ENCODE data around the gene NAA38.

The NAA38 gene

DNA sequence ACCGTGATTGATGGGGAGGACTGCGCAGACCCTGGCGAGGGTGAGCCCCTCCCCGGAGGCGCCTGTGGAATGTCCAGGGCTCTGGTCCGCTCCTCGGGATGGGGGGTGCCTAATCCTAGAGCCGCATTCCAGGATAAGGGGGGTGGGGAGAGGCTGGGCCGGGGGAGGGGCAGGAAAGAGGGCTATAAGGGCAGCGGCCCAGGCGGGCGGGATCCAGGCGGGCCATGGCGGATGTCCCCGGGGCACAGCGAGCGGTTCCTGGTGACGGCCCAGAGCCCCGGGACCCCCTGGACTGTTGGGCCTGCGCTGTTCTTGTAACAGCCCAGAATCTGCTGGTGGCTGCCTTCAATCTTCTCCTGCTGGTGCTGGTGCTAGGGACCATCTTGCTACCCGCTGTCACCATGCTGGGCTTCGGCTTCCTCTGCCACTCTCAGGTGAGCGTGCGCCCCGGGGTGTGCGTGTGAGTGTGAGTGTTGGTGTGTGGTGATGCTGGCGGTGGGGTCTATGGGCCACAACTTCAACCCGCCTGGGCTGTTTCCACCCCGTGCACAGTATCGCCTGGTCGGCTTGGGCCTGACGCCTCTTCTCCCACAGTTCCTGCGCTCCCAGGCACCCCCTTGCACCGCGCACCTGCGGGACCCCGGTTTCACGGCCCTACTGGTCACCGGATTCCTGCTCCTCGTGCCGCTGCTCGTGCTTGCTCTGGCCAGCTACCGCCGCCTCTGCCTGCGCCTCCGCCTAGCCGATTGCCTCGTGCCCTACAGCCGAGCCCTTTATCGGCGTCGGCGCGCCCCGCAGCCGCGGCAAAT lies 2.3 kb downstream of the NAA38 start, which contains the start of gene TMEM88:
Gene TMEM88, plus strand, starts transcription at position 216 of the 809 bp plus-strand sequence. Its CDS starts 9 bp downstream, at position 225.
- in situ Hi-C loops (cut with HindIII; ENCODE audit: low pct_unique_long_range_greater_than_20kb, low sequenced_read_pairs): no loop called here
- TF ChIP-seq JUND (IDR thresholded peaks at IDR 0.05; ENCODE audit: low read depth): no peak
- no peak for DNase-seq (ENCODE audit: low read depth in 1 of 2, low spot score in 1 of 2)

DNA sequence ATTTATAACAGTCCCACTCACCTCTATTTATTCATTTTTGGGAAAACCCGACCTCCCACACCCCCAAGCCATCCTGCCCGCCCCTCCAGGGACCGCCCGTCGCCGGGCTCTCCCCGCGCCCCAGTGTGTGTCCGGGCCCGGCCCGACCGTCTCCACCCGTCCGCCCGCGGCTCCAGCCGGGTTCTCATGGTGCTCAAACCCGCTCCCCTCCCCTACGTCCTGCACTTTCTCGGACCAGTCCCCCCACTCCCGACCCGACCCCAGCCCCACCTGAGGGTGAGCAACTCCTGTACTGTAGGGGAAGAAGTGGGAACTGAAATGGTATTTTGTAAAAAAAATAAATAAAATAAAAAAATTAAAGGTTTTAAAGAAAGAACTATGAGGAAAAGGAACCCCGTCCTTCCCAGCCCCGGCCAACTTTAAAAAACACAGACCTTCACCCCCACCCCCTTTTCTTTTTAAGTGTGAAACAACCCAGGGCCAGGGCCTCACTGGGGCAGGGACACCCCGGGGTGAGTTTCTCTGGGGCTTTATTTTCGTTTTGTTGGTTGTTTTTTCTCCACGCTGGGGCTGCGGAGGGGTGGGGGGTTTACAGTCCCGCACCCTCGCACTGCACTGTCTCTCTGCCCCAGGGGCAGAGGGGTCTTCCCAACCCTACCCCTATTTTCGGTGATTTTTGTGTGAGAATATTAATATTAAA lies 3.1 kb downstream of the NAA38 start:
- in situ Hi-C loops (cut with HindIII; ENCODE audit: low pct_unique_long_range_greater_than_20kb, low sequenced_read_pairs): no loop called here
- no peak for DNase-seq (ENCODE audit: low read depth in 1 of 2, low spot score in 1 of 2)
- no peak for TF ChIP-seq JUND (IDR thresholded peaks at IDR 0.05; ENCODE audit: low read depth)

DNA sequence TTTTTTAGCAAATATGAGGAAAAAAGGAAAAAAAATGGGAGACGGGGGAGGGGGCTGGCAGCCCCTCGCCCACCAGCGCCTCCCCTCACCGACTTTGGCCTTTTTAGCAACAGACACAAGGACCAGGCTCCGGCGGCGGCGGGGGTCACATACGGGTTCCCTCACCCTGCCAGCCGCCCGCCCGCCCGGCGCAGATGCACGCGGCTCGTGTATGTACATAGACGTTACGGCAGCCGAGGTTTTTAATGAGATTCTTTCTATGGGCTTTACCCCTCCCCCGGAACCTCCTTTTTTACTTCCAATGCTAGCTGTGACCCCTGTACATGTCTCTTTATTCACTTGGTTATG lies 3.7 kb downstream of the NAA38 start:
- in situ Hi-C loops (cut with HindIII; ENCODE audit: low pct_unique_long_range_greater_than_20kb, low sequenced_read_pairs): no loop called here
- TF ChIP-seq JUND (IDR thresholded peaks at IDR 0.05; ENCODE audit: low read depth): no peak
- DNase-seq (ENCODE audit: low read depth in 1 of 2, low spot score in 1 of 2): no peak

DNA sequence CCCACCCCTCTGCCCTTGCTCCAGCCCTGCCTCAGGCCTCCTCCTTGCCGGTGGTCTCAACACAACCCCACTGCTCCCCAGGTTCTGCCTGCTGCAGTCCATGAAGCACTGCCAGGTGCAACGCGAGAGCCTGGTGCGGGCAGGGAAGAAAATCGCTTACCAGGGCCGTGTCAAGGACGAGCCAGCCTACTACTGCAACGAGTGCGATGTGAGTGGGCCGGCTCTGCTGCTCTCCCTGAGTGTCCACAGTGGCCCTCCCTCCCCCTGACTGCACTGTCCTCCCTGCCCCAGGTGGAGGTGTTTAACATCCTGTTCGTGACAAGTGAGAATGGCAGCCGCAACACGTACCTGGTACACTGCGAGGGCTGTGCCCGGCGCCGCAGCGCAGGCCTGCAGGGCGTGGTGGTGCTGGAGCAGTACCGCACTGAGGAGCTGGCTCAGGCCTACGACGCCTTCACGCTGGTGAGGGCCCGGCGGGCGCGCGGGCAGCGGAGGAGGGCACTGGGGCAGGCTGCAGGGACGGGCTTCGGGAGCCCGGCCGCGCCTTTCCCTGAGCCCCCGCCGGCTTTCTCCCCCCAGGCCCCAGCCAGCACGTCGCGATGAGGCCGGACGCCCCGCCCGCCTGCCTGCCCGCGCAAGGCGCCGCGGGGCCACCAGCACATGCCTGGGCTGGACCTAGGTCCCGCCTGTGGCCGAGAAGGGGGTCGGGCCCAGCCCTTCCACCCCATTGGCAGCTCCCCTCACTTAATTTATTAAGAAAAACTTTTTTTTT lies 4.3 kb downstream of the NAA38 start:
- DNase-seq (ENCODE audit: low read depth in 1 of 2, low spot score in 1 of 2): no peak
- in situ Hi-C loops (cut with HindIII; ENCODE audit: low pct_unique_long_range_greater_than_20kb, low sequenced_read_pairs): no loop called here
- TF ChIP-seq JUND (IDR thresholded peaks at IDR 0.05; ENCODE audit: low read depth): no peak

DNA sequence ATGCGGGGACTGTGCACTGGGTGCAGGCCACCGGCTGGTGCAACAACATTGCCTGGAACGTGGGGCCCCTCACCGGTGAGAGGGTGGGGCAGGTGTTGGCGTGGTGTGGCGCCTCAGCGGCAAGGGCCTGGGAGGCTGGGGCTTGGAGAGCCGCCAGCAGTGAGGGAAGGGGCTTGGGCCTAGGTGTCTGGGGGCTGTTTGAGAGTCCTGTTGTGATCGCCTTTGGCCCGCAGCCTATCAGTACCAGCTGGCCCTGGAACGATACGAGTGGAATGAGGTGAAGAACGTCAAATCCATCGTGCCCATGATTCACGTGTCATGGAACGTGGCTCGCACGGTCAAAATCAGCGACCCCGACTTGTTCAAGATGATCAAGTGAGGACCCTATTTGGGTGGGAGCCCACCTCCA lies 5.1 kb downstream of the NAA38 start:
- no peak for DNase-seq (ENCODE audit: low read depth in 1 of 2, low spot score in 1 of 2)
- TF ChIP-seq JUND (IDR thresholded peaks at IDR 0.05; ENCODE audit: low read depth): no peak
- in situ Hi-C loops (cut with HindIII; ENCODE audit: low pct_unique_long_range_greater_than_20kb, low sequenced_read_pairs): no loop called here

DNA sequence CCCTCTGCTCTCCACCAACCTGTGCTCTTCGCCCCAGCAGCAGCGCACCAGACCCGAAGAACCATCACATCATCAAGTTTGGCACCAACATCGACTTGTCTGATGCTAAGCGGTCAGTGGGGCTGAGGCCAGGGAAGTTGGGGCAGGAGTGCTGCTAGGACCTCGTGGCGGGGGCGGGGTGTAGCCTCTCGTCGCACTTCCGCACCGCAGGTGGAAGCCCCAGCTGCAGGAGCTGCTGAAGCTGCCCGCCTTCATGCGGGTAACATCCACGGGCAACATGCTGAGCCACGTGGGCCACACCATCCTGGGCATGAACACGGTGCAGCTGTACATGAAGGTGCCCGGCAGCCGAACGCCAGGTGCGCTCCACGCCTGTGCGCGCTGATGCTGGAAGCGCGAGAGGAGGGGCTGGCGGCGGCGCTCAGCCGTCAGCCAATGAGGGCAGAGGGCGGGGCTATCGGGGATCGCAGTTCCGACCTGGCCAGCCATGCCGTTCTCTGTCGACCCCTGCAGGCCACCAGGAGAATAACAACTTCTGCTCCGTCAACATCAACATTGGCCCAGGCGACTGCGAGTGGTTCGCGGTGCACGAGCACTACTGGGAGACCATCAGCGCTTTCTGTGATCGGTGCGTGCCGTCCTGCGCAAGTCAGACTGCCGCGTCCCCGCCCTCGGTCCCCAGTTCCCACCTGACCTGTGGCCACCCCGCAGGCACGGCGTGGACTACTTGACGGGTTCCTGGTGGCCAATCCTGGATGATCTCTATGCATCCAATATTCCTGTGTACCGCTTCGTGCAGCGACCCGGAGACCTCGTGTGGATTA lies 5.7 kb downstream of the NAA38 start:
- in situ Hi-C loops (cut with HindIII; ENCODE audit: low pct_unique_long_range_greater_than_20kb, low sequenced_read_pairs): no loop called here
- DNase-seq (ENCODE audit: low read depth in 1 of 2, low spot score in 1 of 2): peak; percentile 65 to 89

DNA sequence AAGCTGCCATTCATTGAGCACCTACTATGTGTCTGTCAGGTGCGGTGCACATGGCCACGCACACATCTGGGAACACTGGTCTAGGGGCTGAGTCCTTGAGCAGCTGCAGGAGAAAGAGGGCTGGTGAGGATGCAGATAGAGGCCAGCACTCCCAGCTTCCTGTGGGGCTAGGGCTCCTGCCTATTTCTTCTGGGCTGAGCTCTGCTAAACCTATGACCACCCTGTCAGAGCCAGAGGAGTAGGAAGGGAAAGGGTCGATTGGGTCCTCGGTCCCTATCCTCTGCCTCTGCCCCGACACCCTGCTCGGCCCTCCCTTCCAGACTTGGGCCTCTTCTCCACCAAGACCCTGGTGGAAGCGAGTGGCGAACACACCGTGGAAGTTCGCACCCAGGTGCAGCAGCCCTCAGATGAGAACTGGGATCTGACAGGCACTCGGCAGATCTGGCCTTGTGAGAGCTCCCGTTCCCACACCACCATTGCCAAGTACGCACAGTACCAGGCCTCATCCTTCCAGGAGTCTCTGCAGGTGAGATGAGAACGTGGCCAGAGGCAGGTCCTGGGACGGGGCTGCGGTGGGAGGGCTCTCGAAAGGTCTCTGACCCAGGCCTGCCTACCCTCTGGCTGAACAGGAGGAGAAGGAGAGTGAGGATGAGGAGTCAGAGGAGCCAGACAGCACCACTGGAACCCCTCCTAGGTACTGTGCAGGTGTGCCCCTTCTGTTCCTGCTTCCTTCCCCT lies 6.5 kb downstream of the NAA38 start:
- no peak for TF ChIP-seq JUND (IDR thresholded peaks at IDR 0.05; ENCODE audit: low read depth)
- no peak for DNase-seq (ENCODE audit: low read depth in 1 of 2, low spot score in 1 of 2)
- in situ Hi-C loops (cut with HindIII; ENCODE audit: low pct_unique_long_range_greater_than_20kb, low sequenced_read_pairs): no loop called here

More for the DNA sequence above, 5.7 kb downstream of the NAA38 start:
- no peak for TF ChIP-seq JUND (IDR thresholded peaks at IDR 0.05; ENCODE audit: low read depth)

DNA sequence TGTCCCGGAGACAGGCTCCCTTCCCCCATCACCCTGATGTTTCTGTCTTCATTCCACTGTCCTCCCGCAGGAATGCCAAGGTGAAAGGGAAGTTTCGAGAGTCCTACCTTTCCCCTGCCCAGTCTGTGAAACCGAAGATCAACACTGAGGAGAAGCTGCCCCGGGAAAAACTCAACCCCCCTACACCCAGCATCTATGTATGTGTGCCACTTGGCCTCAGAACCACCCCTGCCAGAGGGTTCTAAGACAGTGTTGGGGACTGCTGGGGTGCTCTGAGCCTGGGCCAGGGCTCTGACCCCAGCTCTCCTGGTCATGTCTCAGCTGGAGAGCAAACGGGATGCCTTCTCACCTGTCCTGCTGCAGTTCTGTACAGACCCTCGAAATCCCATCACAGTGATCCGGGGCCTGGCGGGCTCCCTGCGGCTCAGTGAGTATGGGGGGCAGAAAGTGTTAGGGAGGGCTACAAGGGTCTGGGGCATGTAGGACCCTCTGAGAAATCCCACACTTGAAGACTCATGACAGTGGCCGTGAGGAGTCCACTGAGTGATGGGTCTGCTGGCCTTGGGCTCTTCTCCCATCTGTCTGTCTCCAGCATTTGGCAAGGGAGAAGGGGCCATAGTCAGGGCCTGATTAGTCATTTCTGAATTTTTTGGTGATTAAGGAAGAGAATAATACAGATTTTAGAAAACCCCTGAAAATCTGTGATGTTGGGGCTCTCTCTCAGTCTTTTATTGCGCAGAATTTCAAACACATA lies 7.4 kb downstream of the NAA38 start:
- in situ Hi-C loops (cut with HindIII; ENCODE audit: low pct_unique_long_range_greater_than_20kb, low sequenced_read_pairs): no loop called here
- TF ChIP-seq JUND (IDR thresholded peaks at IDR 0.05; ENCODE audit: low read depth): no peak

DNA sequence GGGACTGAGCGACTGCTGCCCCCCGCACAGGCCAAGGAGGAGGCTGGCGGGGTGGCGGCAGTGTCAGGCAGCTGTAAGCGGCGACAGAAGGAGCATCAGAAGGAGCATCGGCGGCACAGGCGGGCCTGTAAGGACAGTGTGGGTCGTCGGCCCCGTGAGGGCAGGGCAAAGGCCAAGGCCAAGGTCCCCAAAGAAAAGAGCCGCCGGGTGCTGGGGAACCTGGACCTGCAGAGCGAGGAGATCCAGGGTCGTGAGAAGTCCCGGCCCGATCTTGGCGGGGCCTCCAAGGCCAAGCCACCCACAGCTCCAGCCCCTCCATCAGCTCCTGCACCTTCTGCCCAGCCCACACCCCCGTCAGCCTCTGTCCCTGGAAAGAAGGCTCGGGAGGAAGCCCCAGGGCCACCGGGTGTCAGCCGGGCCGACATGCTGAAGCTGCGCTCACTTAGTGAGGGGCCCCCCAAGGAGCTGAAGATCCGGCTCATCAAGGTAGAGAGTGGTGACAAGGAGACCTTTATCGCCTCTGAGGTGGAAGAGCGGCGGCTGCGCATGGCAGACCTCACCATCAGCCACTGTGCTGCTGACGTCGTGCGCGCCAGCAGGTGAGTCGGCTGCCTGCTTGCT lies 8.1 kb downstream of the NAA38 start:
- in situ Hi-C loops (cut with HindIII; ENCODE audit: low pct_unique_long_range_greater_than_20kb, low sequenced_read_pairs): no loop called here
- DNase-seq (ENCODE audit: low read depth in 1 of 2, low spot score in 1 of 2): no peak
- TF ChIP-seq JUND (IDR thresholded peaks at IDR 0.05; ENCODE audit: low read depth): no peak

More for the DNA sequence above, 7.4 kb downstream of the NAA38 start:
- DNase-seq (ENCODE audit: low read depth in 1 of 2, low spot score in 1 of 2): no peak

DNA sequence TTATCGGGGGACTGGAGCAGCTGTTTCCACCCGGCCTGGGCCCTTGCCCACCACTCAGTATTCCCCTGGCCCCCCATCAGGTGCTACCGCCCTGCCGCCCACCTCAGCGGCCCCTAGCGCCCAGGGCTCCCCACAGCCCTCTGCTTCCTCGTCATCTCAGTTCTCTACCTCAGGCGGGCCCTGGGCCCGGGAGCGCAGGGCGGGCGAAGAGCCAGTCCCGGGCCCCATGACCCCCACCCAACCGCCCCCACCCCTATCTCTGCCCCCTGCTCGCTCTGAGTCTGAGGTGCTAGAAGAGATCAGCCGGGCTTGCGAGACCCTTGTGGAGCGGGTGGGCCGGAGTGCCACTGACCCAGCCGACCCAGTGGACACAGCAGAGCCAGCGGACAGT lies 8.6 kb downstream of the NAA38 start:
- in situ Hi-C loops (cut with HindIII; ENCODE audit: low pct_unique_long_range_greater_than_20kb, low sequenced_read_pairs): no loop called here
- TF ChIP-seq JUND (IDR thresholded peaks at IDR 0.05; ENCODE audit: low read depth): no peak
- no peak for DNase-seq (ENCODE audit: low read depth in 1 of 2, low spot score in 1 of 2)

Measured in T47D (cell line).